ENCODE measurements around the gene SP140L.

- no peak for TF ChIP-seq POLR2A (IDR thresholded peaks at IDR 0.05; ENCODE audit: low read depth)
- no peak for TF ChIP-seq EP300 (IDR thresholded peaks at IDR 0.05)
- TF ChIP-seq, protein P1, sequence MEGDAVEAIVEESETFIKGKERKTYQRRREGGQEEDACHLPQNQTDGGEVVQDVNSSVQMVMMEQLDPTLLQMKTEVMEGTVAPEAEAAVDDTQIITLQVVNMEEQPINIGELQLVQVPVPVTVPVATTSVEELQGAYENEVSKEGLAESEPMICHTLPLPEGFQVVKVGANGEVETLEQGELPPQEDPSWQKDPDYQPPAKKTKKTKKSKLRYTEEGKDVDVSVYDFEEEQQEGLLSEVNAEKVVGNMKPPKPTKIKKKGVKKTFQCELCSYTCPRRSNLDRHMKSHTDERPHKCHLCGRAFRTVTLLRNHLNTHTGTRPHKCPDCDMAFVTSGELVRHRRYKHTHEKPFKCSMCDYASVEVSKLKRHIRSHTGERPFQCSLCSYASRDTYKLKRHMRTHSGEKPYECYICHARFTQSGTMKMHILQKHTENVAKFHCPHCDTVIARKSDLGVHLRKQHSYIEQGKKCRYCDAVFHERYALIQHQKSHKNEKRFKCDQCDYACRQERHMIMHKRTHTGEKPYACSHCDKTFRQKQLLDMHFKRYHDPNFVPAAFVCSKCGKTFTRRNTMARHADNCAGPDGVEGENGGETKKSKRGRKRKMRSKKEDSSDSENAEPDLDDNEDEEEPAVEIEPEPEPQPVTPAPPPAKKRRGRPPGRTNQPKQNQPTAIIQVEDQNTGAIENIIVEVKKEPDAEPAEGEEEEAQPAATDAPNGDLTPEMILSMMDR (IDR thresholded peaks at IDR 0.05), result no peak
- no peak for TF ChIP-seq POLR2AphosphoS5 (IDR thresholded peaks at IDR 0.05)
Measured at GRCh38 chr2:230335461-230335863, 8.5 kb downstream of the SP140L start.

All from esophagus muscularis mucosa (tissue), 4 donors.